ENCODE data around the gene PBX1. TPM values are rescaled to one million over a fixed set of nuclear protein-coding genes. Genes with fewer than 3 reads are reported as not detected.
"Not testable (repeated sequence)": the region's sequence is repeated elsewhere in the genome, so short reads cannot be mapped to it uniquely, and the experiment has no call there.

The PBX1 gene
- total and polyA plus RNA-seq, 7 donors = 6.7 to 168 (median 118) TPM

DNA sequence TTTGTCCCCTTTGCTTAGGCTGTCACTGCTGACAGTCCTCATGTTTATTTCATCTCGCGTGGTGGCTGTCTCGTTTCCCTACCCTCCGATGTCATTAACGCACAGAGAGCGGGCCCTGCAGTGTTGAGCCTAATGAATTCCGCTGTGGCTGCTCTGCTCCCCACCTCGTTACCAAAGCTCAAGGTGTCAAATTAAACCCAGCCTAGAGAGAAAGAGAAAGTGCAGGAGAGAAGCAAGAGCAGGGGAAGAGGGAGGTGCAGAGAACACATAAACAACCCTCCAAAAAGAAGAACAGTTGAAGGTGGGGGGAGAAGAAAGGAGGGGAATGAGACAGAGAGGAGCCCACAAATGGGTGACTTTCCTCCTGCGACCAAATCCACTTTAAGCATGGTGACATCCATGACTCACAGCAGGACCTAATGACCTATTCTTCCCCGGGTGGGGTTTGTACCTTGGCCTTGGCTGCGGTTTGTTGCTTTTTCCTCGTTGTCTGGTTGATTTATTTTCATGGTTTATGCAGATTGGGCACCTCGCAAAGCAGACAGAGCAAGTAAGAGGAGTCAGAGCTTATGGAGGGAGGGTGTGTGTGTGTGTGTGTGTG, 92.5 kb downstream of the PBX1 start:
- H3K4me1 ChIP-seq = peaks cover 0 to 68% (median 63%) of the 10 kb centered on the region in 4 donors
- intact Hi-C loops (cut with DNase I) = no loop called here
- H3K27me3 ChIP-seq = no peaks in the 10 kb centered on the region
- peak overlapping the region; percentile 58 to 86 (median 82) for H3K27ac ChIP-seq
- peak overlapping the region in 1 of 4 donors; percentile 19 for H3K4me3 ChIP-seq
- 22 to 38% methylated on average over 13 of the region's 13 CpGs for WGBS, 2 donors
- no peaks in the 10 kb centered on the region for H3K9me3 ChIP-seq
- DNase-seq = no peak
- TF ChIP-seq, protein P1, sequence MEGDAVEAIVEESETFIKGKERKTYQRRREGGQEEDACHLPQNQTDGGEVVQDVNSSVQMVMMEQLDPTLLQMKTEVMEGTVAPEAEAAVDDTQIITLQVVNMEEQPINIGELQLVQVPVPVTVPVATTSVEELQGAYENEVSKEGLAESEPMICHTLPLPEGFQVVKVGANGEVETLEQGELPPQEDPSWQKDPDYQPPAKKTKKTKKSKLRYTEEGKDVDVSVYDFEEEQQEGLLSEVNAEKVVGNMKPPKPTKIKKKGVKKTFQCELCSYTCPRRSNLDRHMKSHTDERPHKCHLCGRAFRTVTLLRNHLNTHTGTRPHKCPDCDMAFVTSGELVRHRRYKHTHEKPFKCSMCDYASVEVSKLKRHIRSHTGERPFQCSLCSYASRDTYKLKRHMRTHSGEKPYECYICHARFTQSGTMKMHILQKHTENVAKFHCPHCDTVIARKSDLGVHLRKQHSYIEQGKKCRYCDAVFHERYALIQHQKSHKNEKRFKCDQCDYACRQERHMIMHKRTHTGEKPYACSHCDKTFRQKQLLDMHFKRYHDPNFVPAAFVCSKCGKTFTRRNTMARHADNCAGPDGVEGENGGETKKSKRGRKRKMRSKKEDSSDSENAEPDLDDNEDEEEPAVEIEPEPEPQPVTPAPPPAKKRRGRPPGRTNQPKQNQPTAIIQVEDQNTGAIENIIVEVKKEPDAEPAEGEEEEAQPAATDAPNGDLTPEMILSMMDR (IDR thresholded peaks at IDR 0.05) = no peak
- TF ChIP-seq POLR2AphosphoS5 (IDR thresholded peaks at IDR 0.05) = peak in 3 of 4 donors; percentile 23 to 33 (median 24)
- H3K36me3 ChIP-seq = no peaks in the 10 kb centered on the region

DNA sequence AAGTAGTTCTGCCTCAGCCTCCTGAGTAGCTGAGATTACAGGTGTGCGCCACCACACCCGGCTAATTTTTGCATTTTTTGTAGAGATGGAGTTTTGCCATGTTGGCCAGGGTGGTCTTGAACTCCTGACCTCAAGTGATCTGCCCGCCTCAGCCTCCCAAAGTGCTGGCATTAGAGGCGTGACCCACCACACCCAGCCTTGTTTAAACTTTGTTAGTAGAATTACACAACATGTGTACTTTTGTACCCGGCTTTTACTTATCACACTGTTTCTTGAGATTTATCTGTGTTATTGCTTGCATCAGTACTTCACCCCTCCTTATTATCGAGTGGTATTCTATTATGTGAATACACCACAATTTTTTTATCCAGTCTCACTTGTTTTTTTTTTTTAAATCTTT, 94.0 kb downstream of the PBX1 start:
- H3K27me3 ChIP-seq; H3K4me3 ChIP-seq; H3K36me3 ChIP-seq; H3K9me3 ChIP-seq; intact Hi-C loops (cut with DNase I); DNase-seq: not testable (repeated sequence)
- Histone ChIP-seq H3K4me1 (peaks cover 0 to 64% (median 52%) of the 10 kb centered on the region in 4 donors), H3K27ac (peak overlapping the region in 3 of 4 donors; percentile 3 to 86 (median 84))
- 41 to 75% methylated on average over 6 of the region's 6 CpGs for WGBS, 2 donors

DNA sequence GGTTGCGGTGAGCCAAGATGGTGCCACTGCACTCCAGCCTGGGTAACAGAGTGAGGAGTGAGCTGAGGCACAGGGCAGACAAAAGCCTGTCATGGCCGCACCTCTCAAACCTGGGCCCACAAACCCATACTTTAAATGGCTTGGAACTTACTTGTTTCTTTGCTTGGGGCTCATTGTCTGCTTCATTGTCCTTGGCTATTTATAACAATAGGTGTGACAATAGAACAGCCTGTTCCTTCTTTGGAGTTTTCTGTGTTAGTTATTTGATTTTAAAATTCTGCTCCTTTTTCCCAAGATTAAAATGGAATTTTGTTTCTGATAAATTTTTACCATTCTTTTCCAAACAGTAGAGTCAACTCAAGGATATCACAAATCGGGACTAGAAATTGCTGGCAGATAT, 94.7 kb downstream of the PBX1 start:
- no peak for DNase-seq
- H3K27ac ChIP-seq = peak overlapping the region in 1 of 4 donors; percentile 86
- TF ChIP-seq EP300 (IDR thresholded peaks at IDR 0.05) = no peak
- H3K27me3 ChIP-seq = no peaks in the 10 kb centered on the region
- no peaks in the 10 kb centered on the region for H3K36me3 ChIP-seq
- H3K4me3 ChIP-seq = no peak overlapping the region
- 91 to 92% methylated on average over 3 of the region's 3 CpGs for WGBS, 2 donors
- intact Hi-C loops (cut with DNase I) = no loop called here
- peaks cover 0 to 64% (median 52%) of the 10 kb centered on the region in 4 donors for H3K4me1 ChIP-seq
- no peaks in the 10 kb centered on the region for H3K9me3 ChIP-seq

DNA sequence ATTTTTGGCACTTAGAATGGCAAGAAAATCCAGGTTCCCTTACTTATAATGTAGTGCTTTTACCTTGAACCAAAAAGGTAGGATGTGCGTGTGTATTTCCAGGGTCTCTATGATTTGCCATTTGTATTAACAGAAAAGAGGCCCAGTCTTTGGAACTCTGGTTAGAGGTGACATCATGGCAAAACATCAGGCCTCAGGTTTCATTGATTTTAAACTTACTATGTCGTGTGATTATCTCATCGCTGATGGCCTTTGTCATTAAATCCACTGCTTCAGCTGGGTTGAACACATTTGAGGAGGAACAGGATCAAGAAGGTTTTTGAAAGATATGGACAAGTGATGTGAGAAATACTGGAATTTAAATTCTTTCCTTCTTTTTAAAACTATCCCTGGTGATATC, 95.2 kb downstream of the PBX1 start:
- peak overlapping the region in 1 of 4 donors; percentile 6 for H3K27ac ChIP-seq
- H3K4me1 ChIP-seq = peaks cover 0 to 64% (median 52%) of the 10 kb centered on the region in 4 donors
- DNase-seq = no peak
- WGBS, 2 donors = 63 to 66% methylated on average over 3 of the region's 3 CpGs
- no peaks in the 10 kb centered on the region for H3K27me3 ChIP-seq
- no peak overlapping the region for H3K4me3 ChIP-seq
- H3K36me3 ChIP-seq = no peaks in the 10 kb centered on the region
- intact Hi-C loops (cut with DNase I) = no loop called here
- no peak for TF ChIP-seq EP300 (IDR thresholded peaks at IDR 0.05)
- TF ChIP-seq, protein P1 (IDR thresholded peaks at IDR 0.05) = no peak
- no peak for TF ChIP-seq POLR2A (IDR thresholded peaks at IDR 0.05)
- TF ChIP-seq POLR2AphosphoS5 (IDR thresholded peaks at IDR 0.05) = no peak
- no peaks in the 10 kb centered on the region for H3K9me3 ChIP-seq

DNA sequence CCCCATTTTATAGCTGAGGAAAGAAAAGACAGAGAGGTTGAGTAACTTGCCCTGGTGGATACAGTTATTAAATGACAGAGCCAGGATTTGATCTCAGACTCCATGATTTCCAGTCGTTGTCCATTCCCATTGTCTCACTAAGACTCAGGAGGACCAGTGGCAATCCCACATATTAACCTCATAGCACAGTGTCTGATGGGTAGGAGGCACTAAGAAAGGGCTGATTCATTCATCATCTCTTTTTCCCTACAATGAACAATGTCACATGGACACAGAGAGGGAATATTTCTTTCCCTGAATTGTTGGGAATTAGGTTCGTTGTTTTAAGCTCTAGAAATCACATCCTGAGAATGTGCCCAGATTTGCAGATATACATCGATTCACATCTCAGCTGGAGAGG, 99.9 kb downstream of the PBX1 start:
- TF ChIP-seq, protein P1 (IDR thresholded peaks at IDR 0.05) = no peak
- no peak for TF ChIP-seq POLR2A (IDR thresholded peaks at IDR 0.05)
- no peak for TF ChIP-seq EP300 (IDR thresholded peaks at IDR 0.05)
- no peak for TF ChIP-seq POLR2AphosphoS5 (IDR thresholded peaks at IDR 0.05)
- DNase-seq = no peak
- no peak overlapping the region for H3K27ac ChIP-seq
- no peaks in the 10 kb centered on the region for H3K9me3 ChIP-seq
- H3K36me3 ChIP-seq = no peaks in the 10 kb centered on the region
- H3K27me3 ChIP-seq = no peaks in the 10 kb centered on the region
- intact Hi-C loops (cut with DNase I) = no loop called here
- no peak overlapping the region for H3K4me3 ChIP-seq
- H3K4me1 ChIP-seq = peaks cover 0 to 62% (median 56%) of the 10 kb centered on the region in 4 donors
- 54 to 72% methylated on average over 3 of the region's 3 CpGs for WGBS, 2 donors

Measured in sigmoid colon (tissue), 7 donors.